ENCODE measurements around the gene OR2K2. TPM values are rescaled to one million over a fixed set of nuclear protein-coding genes. Genes with fewer than 3 reads are reported as not detected.
"Not testable (repeated sequence)": the region's sequence is repeated elsewhere in the genome, so short reads cannot be mapped to it uniquely, and the experiment has no call there.

The OR2K2 gene
- total RNA-seq, 2 experiments from 2014 or later, result not detected

DNA sequence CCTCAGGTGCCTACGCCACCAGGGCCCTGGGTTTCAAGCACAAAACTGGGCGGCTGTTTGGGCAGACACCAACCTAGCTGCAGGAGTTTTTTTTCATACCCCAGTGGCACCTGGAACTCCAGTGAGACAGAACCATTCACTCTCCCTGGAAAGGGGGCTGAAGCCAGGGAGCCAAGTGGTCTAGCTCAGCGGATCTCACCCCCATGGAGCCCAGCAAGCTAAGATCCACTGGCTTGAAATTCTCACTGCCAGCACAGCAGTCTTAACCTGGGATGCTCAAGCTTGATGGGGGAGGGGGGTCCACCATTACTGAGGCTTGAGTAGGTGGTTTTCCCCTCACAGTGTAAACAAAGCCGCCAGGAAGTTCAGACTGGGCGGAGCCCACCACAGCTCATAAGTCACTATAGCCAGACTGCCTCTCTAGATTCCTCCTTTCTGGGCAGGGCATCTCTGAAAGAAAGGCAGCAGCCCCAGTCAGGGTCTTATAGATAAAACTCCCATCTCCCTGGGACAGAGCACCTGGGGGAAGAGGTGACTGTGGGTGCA is 4.4 kb upstream of the OR2K2 start:
- intact Hi-C loops (cut with micrococcal nuclease); H3K27ac Mint-ChIP-seq; H3K36me3 Mint-ChIP-seq; H3K4me1 Mint-ChIP-seq (ENCODE audit: low read depth); H3K4me3 Mint-ChIP-seq; POLR2A ChIA-PET; CTCF ChIA-PET; H3K9me3 Mint-ChIP-seq; H3K27me3 Mint-ChIP-seq; DNase-seq: not testable (repeated sequence)

DNA sequence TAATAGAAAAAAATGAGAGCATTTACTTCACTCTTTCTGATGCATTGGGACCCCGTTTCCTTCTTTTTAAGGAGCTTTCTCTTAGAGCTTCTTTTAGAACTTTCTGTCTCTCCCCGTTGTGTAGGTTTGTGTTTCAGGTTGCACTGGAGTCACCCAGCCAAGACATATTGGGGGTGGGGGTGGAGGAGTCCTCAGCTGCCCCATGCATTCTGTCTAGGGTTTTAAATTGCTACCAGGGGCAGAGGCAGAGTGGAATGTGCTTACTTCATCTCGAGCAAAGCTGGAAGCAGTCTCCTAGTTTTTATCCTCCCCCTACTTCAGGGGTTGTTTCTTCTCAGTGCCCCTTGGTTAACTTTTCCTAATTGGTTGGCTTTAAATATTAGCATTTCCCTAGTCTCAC is 9.4 kb downstream of the OR2K2 start:
- Mint-ChIP-seq H3K4me3 (no peak overlapping the region), H3K4me1 (ENCODE audit: low read depth) (no peaks in the 10 kb centered on the region), H3K36me3 (no peaks in the 10 kb centered on the region), H3K9me3 (no peaks in the 10 kb centered on the region), H3K27me3 (peaks cover 10% of the 10 kb centered on the region), H3K27ac (no peak overlapping the region)
- ChIA-PET POLR2A (no interaction called here), CTCF (no interaction called here)
- intact Hi-C loops (cut with micrococcal nuclease), result no loop called here
- DNase-seq, result no peak

DNA sequence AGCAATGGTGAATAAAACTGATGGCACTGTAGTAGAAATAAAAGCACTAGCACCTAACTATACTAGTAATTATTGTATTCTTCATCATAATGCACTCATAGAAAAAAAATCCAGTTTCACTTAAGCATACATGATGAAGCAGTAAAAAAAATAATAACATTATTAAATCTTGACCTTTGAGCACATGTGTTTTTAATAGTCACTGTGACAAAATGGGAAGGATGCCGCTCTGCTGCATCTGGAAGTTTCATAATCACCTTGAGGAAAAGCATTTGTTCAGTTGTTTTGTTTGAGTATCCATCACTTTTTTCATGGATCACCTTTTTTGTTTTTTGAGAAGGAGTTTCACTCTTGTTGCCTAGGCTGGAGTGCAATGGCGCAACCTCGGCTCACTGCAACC is 13.2 kb downstream of the OR2K2 start:
- H3K9me3 Mint-ChIP-seq, result no peaks in the 10 kb centered on the region
- H3K4me3 Mint-ChIP-seq, result no peak overlapping the region
- H3K36me3 Mint-ChIP-seq, result no peaks in the 10 kb centered on the region
- CTCF ChIA-PET, result no interaction called here
- DNase-seq, result no peak
- POLR2A ChIA-PET, result no interaction called here
- H3K27me3 Mint-ChIP-seq, result peaks cover 8% of the 10 kb centered on the region
- H3K27ac Mint-ChIP-seq, result no peak overlapping the region
- intact Hi-C loops (cut with micrococcal nuclease), result no loop called here
- no peaks in the 10 kb centered on the region for H3K4me1 Mint-ChIP-seq (ENCODE audit: low read depth)

DNA sequence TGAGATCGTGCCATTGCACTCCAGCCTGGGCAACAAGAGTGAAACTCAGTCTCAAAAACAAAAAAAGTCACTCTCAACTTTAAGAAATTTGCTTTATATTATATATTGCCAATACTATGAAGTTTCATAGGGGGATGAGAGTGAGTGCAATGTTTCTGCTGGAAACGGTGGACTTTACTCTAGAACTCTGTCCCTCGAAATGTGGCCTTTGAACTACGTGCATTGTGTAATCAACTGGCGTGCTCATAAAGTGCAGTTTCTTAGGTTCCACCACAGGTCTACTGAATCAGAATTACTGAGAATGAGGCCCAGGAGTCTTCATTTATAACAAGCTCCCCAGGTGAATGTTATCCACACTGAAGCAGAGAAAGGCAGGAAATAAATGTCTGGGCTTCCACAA is 24.1 kb downstream of the OR2K2 start:
- intact Hi-C loops (cut with micrococcal nuclease), result no loop called here
- H3K27ac Mint-ChIP-seq, result no peak overlapping the region
- no peak overlapping the region for H3K4me3 Mint-ChIP-seq
- H3K27me3 Mint-ChIP-seq, result no peaks in the 10 kb centered on the region
- ChIA-PET POLR2A (no interaction called here), CTCF (no interaction called here)
- no peaks in the 10 kb centered on the region for H3K4me1 Mint-ChIP-seq (ENCODE audit: low read depth)
- no peaks in the 10 kb centered on the region for H3K36me3 Mint-ChIP-seq
- no peak for DNase-seq
- no peaks in the 10 kb centered on the region for H3K9me3 Mint-ChIP-seq

DNA sequence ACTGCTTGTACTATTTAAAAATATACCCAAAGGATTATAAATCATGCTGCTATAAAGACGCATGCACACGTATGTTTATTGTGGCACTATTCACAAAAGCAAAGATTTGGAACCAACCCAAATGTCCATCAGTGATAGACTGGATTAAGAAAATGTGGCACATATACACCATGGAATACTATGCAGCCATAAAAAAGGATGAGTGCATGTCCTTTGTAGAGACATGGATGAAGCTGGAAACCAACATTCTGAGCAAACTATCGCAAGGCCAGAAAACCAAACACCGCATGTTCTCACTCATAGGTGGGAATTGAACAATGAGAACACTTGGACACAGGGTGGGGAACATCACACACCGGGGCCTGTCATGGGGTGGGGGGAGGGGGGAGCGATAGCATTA is 26.0 kb downstream of the OR2K2 start:
- POLR2A ChIA-PET, result not testable (repeated sequence)

DNA sequence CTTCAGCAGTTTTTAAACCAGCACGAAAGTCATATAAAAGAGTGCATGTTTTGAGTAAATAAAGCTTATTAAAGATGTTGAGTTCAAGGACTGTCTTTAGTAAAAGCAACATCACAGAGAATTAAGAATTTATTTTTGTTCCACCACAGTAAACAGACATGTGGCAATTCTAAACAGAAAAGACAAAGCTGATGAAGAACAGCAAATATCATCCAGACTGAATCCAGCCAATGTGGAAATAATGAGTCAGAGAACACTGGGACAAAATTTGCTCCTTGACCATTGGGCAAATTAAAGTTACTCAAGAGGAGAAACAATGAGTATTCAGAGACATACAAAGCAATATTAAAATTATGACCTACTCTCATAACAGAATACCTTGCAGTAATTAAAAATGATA is 28.8 kb downstream of the OR2K2 start:
- DNase-seq, result no peak
- intact Hi-C loops (cut with micrococcal nuclease), result no loop called here
- ChIA-PET POLR2A (no interaction called here), CTCF (interaction anchor here (0.5 to 1.6 kb wide), 2 partner anchors 392 to 1118 kb away, joined by 3 read pairs; no protein-coding TSS in a partner anchor)
- no peaks in the 10 kb centered on the region for H3K36me3 Mint-ChIP-seq
- H3K27ac Mint-ChIP-seq, result no peak overlapping the region
- H3K27me3 Mint-ChIP-seq, result peaks cover 1% of the 10 kb centered on the region
- H3K4me1 Mint-ChIP-seq (ENCODE audit: low read depth), result no peaks in the 10 kb centered on the region
- H3K4me3 Mint-ChIP-seq, result no peak overlapping the region
- H3K9me3 Mint-ChIP-seq, result peaks cover 5% of the 10 kb centered on the region

More for the DNA sequence above, 26.0 kb downstream of the OR2K2 start:
- H3K4me1 Mint-ChIP-seq (ENCODE audit: low read depth); H3K36me3 Mint-ChIP-seq; H3K4me3 Mint-ChIP-seq; CTCF ChIA-PET; intact Hi-C loops (cut with micrococcal nuclease); DNase-seq; H3K27me3 Mint-ChIP-seq; H3K27ac Mint-ChIP-seq; H3K9me3 Mint-ChIP-seq: not testable (repeated sequence)

DNA sequence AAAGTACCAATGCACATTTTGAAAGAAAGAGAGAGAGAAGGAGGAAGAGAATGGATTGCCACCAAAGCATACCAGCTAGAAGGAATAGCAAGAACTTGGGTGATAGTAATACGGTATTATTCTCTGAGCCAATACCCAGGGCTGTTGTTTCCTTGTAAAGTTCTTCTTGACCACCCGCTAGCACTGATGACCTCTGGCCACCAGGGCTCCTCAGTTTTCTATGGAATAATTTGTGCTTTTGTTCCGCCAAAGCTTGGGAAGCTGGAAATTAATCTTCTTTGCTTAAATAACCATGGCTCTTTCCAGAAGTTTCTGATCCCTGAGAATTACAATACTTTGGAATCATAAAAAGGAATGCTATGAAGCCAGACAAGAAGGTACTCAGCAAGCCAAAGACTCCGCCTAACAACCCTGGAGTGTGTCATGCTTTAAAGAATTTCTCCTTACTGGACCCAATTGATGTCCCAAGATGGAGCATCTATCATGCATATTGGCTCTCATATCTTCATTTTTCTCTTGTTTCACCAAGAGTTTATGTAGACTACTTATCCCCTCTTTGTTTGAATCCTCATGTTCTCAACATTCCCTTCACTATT is 29.8 kb downstream of the OR2K2 start:
- Mint-ChIP-seq H3K4me1 (ENCODE audit: low read depth) (no peaks in the 10 kb centered on the region), H3K27ac (no peak overlapping the region), H3K9me3 (peaks cover 5% of the 10 kb centered on the region), H3K36me3 (no peaks in the 10 kb centered on the region), H3K27me3 (peaks cover 2% of the 10 kb centered on the region), H3K4me3 (no peak overlapping the region)
- DNase-seq, result no peak
- POLR2A ChIA-PET, result no interaction called here
- intact Hi-C loops (cut with micrococcal nuclease), result no loop called here
- CTCF ChIA-PET, result interaction anchor here (0.7 to 1.4 kb wide), 2 partner anchors 9 to 1811 kb away, joined by 3 to 6 read pairs; no protein-coding TSS in a partner anchor

DNA sequence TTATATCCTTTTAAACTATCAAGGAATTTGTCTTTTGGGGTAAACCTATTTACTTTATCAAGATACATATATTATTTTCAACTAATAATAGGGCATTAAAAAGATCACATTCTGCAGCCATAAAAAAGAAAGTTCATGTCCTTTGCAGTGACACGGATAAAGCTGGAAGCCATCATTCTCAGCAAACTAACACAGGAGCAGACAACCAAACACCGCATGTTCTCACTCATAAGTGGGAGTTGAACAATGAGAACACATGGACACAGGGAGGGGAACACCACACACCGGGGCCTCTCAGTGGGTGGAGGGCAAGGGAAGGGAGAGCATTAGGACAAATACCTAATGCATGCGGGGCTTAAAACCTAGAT is 30.4 kb downstream of the OR2K2 start:
- H3K9me3 Mint-ChIP-seq; H3K36me3 Mint-ChIP-seq; H3K27ac Mint-ChIP-seq; H3K27me3 Mint-ChIP-seq; H3K4me3 Mint-ChIP-seq; DNase-seq; POLR2A ChIA-PET; H3K4me1 Mint-ChIP-seq (ENCODE audit: low read depth): not testable (repeated sequence)
- CTCF ChIA-PET, result interaction anchor here (1.4 kb wide), 1 partner anchor 8 kb away, joined by 6 read pairs; no protein-coding TSS in a partner anchor
- intact Hi-C loops (cut with micrococcal nuclease), result loop anchor here (1.0 to 5.0 kb wide), 3 partner anchors 262 to 1116 kb away; partner anchors contain the start of gene LPAR1

DNA sequence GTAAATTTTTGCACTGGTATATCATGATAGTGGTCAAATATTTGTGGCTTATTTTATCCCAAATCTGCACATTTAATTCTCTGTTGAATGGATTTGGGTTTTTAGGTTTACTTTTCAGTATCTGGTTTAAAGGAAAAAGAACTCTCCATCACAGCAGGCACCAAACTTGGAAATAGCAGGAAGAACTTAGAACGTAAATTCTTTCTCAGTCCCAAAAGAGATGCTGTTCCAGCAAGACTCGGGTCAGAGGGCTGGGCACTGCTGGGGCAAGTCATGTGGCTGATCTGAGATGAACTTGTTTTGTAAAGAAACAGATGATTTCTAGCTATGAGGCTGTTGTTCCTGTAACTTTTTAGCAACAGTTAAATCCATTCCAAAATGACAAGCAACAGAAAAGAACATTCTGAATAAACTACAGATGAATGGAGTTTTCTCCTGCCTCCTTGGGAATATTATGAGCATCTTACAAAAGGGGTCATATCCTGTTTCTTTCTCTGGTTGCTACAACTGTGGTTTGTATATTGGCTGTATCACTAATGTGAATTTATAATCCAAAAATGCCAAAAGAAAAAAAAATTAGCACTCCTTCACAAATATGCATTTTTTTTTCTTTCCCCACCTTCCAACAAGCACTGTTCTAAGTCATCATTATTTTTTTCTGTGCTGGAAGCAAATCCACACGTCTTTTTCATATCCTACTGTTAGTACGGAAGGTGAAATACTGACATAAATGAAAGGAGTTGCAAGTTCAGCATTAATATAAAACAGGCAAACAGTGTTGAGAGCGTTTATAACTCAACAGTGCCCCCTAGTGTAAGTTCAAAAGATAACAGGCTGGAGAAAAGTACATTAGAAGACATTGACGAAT is 31.1 kb downstream of the OR2K2 start:
- CTCF ChIA-PET, result interaction anchor here (0.7 to 1.4 kb wide), 4 partner anchors 8 to 1116 kb away, joined by 3 to 6 read pairs (median 4); no protein-coding TSS in a partner anchor
- Mint-ChIP-seq H3K4me1 (ENCODE audit: low read depth) (no peaks in the 10 kb centered on the region), H3K27me3 (peaks cover 3% of the 10 kb centered on the region), H3K9me3 (peaks cover 5% of the 10 kb centered on the region), H3K36me3 (no peaks in the 10 kb centered on the region), H3K27ac (no peak overlapping the region), H3K4me3 (no peak overlapping the region)
- POLR2A ChIA-PET, result no interaction called here
- intact Hi-C loops (cut with micrococcal nuclease), result loop anchor here (1.0 to 5.0 kb wide), 3 partner anchors 262 to 1116 kb away; partner anchors contain the start of gene LPAR1
- no peak for DNase-seq

DNA sequence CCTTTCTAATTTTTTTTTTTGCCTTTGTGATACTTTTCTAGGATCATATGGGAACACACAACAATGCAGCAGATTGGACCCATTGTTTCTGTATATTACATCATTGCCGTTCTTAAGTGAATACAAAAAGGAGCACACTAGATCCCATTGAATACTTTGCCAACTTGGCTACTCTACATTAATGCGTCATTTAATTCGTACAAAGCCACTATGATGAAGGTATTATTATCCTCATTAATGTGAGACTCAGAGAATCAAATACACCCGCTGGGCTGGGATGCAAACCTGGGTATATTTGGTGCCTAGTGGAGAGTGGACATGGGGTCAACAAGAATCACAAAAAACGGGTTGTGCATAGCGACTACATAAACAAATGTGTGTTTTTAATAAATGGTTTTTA is 31.9 kb downstream of the OR2K2 start:
- Mint-ChIP-seq H3K4me3 (no peak overlapping the region), H3K27me3 (peaks cover 3% of the 10 kb centered on the region), H3K9me3 (peaks cover 5% of the 10 kb centered on the region), H3K36me3 (no peaks in the 10 kb centered on the region), H3K27ac (no peak overlapping the region), H3K4me1 (ENCODE audit: low read depth) (no peaks in the 10 kb centered on the region)
- ChIA-PET POLR2A (no interaction called here), CTCF (interaction anchor here (0.6 to 1.2 kb wide), 7 partner anchors 9 to 1207 kb away, joined by 3 to 5 read pairs (median 3); no protein-coding TSS in a partner anchor)
- DNase-seq, result no peak
- intact Hi-C loops (cut with micrococcal nuclease), result loop anchor here (5.0 kb wide), 2 partner anchors 261 to 671 kb away; partner anchors contain the start of gene LPAR1

DNA sequence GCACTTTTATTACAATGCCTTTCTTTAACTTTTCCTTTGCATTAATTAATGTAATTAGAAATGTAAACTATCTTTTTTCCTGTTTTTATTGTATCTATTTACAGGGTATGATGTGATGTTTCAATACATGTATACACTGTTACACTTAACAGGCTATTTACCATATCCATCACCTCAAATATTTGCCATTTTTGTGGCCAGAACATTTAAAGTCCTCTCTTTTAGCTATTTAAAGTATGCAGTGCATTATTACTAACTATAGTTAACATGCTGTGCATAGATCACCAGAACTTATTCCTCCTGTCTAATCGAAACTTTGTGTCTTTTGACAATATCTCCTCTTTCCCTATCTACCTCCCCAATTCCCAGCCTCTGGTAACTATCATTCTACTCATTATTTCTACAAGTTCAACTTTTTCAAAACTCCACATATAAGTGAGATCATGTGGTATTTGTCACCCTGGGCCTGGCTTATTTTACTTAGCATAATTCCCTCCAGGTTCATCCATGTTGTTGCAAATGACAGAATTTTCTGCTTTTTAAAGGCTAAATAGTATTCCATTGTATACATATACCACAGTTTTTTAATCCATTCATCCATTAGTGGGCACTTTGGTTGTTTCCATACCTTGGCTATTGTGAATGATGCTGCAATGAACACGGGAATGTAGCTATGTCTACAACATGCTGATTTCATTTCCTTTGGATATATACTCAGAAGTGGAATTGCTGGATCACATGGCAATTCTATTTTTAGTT is 32.8 kb downstream of the OR2K2 start:
- no peaks in the 10 kb centered on the region for H3K4me1 Mint-ChIP-seq (ENCODE audit: low read depth)
- no peak overlapping the region for H3K4me3 Mint-ChIP-seq
- ChIA-PET CTCF (interaction anchor here (0.6 to 1.2 kb wide), 5 partner anchors 8 to 1206 kb away, joined by 3 to 5 read pairs (median 3); no protein-coding TSS in a partner anchor), POLR2A (no interaction called here)
- H3K27me3 Mint-ChIP-seq, result peaks cover 3% of the 10 kb centered on the region
- intact Hi-C loops (cut with micrococcal nuclease), result loop anchor here (5.0 kb wide), 2 partner anchors 260 to 670 kb away; partner anchors contain the start of gene LPAR1
- no peak for DNase-seq
- H3K27ac Mint-ChIP-seq, result no peak overlapping the region
- H3K36me3 Mint-ChIP-seq, result no peaks in the 10 kb centered on the region
- peaks cover 5% of the 10 kb centered on the region for H3K9me3 Mint-ChIP-seq
